ENCODE results near the gene TRIM36.

DNA sequence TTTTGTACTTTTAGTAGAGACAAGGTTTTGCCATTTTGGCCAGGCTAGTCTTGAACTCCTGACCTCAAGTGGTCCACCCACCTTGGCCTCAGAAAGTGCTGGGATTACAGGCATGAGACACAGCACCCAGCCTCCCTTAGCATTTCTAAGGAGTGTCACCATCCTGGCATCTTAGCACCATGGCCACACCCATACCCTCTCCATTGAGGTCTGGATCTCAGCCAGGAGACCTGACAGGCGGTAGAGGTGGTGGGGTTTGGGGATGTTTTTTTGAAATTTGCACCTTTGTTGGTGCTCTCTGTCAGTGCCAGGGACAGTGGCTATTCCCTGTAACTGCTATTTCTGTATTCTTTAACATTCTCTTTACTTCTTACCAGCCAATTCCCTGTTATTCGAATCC is 72.5 kb downstream of the TRIM36 start:
- TF ChIP-seq, protein P1, sequence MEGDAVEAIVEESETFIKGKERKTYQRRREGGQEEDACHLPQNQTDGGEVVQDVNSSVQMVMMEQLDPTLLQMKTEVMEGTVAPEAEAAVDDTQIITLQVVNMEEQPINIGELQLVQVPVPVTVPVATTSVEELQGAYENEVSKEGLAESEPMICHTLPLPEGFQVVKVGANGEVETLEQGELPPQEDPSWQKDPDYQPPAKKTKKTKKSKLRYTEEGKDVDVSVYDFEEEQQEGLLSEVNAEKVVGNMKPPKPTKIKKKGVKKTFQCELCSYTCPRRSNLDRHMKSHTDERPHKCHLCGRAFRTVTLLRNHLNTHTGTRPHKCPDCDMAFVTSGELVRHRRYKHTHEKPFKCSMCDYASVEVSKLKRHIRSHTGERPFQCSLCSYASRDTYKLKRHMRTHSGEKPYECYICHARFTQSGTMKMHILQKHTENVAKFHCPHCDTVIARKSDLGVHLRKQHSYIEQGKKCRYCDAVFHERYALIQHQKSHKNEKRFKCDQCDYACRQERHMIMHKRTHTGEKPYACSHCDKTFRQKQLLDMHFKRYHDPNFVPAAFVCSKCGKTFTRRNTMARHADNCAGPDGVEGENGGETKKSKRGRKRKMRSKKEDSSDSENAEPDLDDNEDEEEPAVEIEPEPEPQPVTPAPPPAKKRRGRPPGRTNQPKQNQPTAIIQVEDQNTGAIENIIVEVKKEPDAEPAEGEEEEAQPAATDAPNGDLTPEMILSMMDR (IDR thresholded peaks at IDR 0.05): no peak
- no peak for TF ChIP-seq POLR2A (IDR thresholded peaks at IDR 0.05)

All from tibial nerve (tissue), 3 donors.